Esophagus squamous epithelium (tissue), 4 donors: ENCODE measurements around the gene FAS.

Experiments
- CTCF ChIP-seq, 6 experiments: fragments of 450-650 bp in 4 of 6; fragments of 200-600 bp in 2 of 6; sonication (generic) in 2 of 6; IDR thresholded peaks; one replicate each; pipeline ENCODE4 v1.5.1; 2016 to 2019; ENCODE audit warnings: antibody characterized with exemption in 6 of 6, mild to moderate bottlenecking in 4 of 6, moderate library complexity in 4 of 6
- POLR2A ChIP-seq, 4 donors: fragments of 450-650 bp; IDR thresholded peaks; one replicate each; pipeline ENCODE4 v1.6.1; 2017; ENCODE audit warnings: antibody characterized with exemption in 4 of 4, mild to moderate bottlenecking in 4 of 4, moderate library complexity in 3 of 4

DNA sequence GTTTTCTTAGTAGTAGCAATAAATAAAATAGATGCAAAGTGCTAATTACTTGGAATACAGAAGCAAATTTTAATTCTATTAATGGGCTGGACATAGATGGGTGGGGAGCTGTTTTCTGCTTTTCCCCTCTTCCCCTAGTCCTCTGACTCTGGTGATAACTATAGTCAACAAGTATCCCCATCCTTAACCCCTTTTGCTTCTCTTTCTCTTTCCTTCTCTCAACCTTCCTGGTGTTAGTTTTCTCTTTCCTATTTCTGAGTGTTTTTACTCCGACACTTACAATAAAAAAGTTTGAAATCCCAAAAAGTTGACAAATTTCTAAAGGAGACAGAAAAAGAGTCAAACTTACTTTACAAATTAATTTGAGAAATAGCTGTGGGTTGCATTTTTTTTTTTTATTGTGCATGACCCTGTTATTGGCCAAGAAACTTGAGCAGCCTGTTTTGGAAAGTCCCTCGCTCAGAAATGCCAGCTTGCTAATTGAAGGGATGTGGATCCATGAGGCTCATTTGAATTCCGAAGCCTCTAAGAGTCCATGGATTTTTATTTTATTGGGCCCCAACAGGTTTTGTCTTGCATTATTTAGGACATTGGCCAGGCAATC, 2.4 kb downstream of the FAS start:
- no peak for TF ChIP-seq CTCF (IDR thresholded peaks at IDR 0.05)
- no peak for TF ChIP-seq POLR2A (IDR thresholded peaks at IDR 0.05)
